ENCODE measurements around the gene CAPNS1.

DNA sequence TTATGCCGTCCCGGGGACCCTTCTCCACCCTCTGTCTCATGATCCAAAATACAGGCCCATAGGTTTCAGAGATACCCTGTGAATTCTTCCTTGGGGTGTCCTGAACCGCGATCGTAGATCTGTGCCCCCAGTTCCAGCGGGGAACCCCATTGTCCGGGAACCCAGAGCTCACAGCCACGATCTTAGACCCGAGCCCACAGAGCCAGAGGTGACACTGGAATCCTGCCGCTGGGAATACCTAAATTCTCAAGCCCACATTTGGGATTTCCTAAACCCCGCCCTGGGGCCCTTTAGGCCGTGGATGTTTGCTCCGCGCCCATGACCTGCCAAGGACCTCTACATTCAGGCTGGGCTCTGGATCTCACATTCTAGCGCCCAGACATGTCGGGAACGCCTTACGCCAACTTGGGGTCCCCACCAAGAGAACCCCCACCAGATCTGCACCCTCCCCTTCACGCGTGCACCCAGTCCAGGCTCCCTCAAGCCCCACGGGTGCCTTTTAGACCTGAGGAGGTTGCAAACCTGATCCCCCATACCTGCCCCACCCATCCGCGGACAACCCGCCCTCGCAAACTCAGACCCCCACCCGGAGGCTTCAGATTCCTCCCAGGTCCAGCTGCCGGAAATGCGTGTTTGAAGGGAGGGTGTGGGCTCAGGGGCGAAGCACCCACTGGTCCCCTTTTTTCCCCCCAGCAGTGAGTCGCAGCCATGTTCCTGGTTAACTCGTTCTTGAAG, 605 bp downstream of the CAPNS1 start:
- TF ChIP-seq, protein P1, sequence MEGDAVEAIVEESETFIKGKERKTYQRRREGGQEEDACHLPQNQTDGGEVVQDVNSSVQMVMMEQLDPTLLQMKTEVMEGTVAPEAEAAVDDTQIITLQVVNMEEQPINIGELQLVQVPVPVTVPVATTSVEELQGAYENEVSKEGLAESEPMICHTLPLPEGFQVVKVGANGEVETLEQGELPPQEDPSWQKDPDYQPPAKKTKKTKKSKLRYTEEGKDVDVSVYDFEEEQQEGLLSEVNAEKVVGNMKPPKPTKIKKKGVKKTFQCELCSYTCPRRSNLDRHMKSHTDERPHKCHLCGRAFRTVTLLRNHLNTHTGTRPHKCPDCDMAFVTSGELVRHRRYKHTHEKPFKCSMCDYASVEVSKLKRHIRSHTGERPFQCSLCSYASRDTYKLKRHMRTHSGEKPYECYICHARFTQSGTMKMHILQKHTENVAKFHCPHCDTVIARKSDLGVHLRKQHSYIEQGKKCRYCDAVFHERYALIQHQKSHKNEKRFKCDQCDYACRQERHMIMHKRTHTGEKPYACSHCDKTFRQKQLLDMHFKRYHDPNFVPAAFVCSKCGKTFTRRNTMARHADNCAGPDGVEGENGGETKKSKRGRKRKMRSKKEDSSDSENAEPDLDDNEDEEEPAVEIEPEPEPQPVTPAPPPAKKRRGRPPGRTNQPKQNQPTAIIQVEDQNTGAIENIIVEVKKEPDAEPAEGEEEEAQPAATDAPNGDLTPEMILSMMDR (IDR thresholded peaks at IDR 0.05; ENCODE audit: low read depth, low read length, poor library complexity, severe bottlenecking) = no peak
- no peak for TF ChIP-seq EZH2phosphoT487 (IDR thresholded peaks at IDR 0.05; ENCODE audit: borderline replicate concordance, low read length)

All from DOHH2 (cell line).